ENCODE data around the gene FOXRED1.

- no peak for TF ChIP-seq POLR2A (IDR thresholded peaks at IDR 0.05)
- TF ChIP-seq CTCF (IDR thresholded peaks at IDR 0.05), result no peak
Measured at GRCh38 chr11:126231725-126232459, 37.1 kb upstream of the FOXRED1 start.

All from upper lobe of left lung (tissue), 4 donors.